Activated CD8-positive, alpha-beta memory T cell treated with anti-CD3 and anti-CD28 coated beads for 1 hour (primary cell): Measurements from ENCODE around the gene DAND5.

Source experiments
- DNase-seq, 2 donors: peaks; one replicate each; pipeline ENCODE4 v3.0.0-alpha.2; 2020; ENCODE audit warnings: low read depth in 1 of 2; ENCODE audit errors: extremely low read depth in 1 of 2

The DAND5 gene

DNA sequence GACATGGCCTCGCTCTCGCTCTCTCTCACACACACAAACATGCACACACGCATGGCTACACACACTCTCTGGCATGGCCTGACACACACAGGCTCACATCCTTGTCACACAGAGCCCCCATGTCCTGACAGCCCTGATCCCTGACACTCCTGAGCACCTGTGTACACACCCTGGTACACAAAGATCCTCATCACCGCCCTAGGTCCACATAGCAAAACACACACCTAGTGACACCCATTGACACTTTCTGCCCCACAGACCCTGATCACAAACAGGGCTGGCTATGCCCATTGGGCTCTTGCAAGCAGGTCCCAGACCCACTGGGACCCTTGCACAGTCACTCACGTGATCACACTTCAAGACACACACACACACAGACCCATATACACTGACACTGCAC lies 21.9 kb downstream of the DAND5 start:
- DNase-seq: no peak

- DNase-seq: no peak
Observed at GRCh38 chr19:12992729-12993128, 23.4 kb downstream of the DAND5 start.

- DNase-seq: no peak
Observed at GRCh38 chr19:12993562-12993961, 24.2 kb downstream of the DAND5 start.

GRCh38 chr19:12994701-12995595 lies 25.6 kb downstream of the DAND5 start, which contains the start of gene NFIX:
Gene NFIX, plus strand, starts transcription at chr19:12995475. Its CDS starts 363 bp downstream, at chr19:12995838.
- peak in 1 of 2 donors; percentile 38 for DNase-seq

GRCh38 chr19:12995596-12996405 lies 26.4 kb downstream of the DAND5 start:
- DNase-seq: no peak

GRCh38 chr19:12996406-12997094 lies 27.2 kb downstream of the DAND5 start:
- DNase-seq: no peak

DNA sequence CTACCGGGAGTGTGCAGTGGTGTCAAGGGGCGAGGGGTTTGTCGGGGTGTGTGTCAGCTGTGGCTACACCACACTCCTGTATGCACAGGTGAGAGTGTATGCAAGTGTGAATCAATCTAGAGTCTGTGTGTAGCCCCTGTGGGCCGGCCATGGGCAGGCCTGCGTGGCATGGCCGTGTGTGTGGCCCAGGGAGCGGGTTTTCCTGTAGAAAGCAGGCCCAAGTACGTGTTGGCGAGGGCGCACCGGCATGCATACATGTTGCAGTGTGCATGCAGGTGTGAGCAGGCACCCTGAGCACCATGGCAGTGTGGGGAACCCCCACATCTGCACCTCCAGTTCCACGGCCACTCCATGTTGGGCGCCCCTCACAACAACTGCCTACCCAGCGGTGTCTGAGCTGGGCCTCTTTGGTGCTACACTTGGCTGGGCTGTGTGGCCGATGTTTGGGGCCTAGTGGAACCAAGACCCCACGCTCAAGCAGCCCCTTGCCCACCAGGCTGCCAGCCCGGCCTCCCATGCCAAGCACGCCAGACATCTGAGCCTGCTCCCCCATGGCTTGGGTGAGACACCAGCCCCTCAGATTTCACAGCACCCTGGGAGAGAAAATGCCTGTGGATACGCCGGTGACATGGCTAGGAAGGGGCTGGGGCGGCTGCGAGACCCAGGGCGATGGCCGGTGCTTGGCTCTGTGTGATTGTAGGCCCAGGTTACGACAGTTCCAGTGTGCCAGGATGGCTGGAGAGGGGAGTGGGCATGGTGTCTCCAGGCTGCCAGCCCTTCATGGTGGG lies 28.0 kb downstream of the DAND5 start:
- no peak for DNase-seq

DNA sequence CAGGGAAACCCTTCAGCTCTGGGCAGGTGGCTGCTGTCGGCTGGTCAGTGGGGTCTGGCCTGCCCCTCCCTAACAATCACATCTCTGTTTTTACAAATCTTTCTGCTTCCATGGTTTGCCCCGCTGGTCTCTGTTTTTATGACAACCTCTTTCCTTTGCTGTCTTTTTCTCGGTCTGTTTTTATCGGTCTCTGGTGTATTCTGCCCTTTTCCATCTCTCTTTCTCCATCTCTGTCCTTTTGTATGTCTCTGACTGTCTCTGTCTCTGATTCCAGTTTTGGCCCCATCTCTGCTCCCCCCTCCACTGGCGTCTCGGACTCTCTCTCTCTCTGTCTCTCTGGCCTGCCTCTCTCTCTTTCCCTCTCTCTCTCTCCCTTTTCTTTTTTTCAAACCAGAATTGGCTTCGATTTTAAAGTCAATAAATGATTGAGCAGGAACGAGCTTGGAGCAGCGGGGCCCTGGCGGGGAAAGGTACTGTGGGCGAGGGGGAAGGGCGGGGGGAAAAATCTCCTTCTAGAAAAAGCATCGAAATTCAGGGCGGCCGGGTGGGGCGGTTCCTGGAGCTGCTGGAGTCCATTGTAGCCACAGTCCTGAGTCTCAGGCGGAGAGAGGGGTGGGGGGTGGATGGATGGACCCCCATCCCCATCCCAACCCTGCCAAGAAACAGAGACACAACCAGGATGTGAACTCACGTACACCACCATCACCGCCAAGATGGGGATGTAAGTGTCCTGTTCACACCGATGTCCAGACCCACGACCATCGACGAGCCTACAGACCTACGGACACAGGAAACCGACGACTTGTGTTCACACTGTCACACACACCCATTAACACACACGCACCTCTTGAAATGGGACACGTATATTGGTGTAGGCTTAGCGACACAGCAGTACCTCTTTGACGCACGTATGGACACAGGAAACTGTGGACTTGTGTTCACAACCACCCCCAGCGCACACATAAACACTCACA lies 28.9 kb downstream of the DAND5 start:
- no peak for DNase-seq

DNA sequence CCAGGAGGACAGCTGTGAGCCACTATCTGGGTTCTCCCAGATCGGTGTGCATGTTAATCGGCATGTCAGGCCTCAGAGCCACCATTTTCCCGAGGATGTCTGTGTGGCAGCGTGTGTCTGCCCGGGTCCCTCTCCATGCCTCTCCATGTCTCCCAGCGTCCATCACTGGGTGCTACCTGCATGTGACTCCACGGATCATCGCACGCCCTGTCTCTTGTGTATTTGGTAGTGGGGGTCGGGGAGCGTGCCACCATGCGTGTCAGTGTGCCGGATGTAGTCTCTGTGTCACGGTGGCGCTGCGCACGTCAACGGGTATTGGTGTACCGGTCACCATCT lies 31.8 kb downstream of the DAND5 start:
- no peak for DNase-seq

GRCh38 chr19:13001502-13002165 lies 32.3 kb downstream of the DAND5 start:
- DNase-seq: no peak

- DNase-seq: no peak
Observed at GRCh38 chr19:13002166-13002898, 33.0 kb downstream of the DAND5 start.

GRCh38 chr19:13003081-13003480 lies 33.7 kb downstream of the DAND5 start:
- DNase-seq: no peak

GRCh38 chr19:13004273-13004672 lies 34.9 kb downstream of the DAND5 start:
- no peak for DNase-seq

DNA sequence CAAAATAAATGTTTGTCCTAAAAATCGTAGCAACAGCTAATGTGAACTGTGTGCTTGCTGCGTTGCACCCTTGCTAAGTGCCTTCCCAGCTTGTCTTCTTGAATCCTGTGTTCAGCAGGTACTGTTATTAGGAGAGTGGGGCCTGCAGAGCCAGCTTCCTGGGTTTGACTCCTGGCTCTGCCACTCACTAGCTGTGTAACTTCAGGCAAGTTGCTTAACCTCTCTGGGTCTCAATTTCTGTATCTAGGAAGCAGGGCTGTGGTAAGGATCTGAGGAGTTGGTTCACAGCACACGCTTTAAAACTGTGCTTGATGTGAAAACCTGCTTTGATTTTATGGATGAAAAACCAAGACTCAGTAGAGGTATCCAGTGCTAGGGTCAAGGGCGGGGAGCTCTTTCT lies 35.9 kb downstream of the DAND5 start:
- no peak for DNase-seq

DNA sequence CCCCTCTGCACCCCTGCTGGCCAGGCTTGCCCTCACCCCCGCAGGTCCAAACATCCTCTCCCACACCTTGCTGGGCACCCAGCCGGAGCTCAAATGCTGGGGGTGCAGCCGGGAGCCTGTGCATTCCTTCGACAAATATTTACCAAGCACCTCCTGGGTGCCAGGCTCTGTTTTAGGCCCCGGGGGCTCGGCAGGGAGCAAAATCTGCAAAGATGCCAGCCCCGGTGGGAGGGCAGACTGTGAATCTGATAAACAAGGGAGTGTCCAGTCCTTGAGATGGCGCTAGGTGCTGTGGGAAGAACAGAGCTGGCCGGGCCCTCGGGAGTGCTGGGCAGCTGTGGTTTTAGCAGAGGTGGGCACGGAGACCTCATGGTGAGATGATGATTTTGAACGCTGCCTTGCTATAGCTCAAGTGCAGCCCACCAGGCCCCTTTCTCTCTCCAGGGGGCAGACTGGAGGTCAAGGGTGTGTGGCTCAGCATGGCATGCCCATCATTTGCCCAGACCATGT lies 36.5 kb downstream of the DAND5 start:
- no peak for DNase-seq

- DNase-seq: no peak
Observed at GRCh38 chr19:13006431-13007281, 37.3 kb downstream of the DAND5 start.
